A549 treated with AZD9567 at 1 μM for 4 hours (cell line): Measurements from ENCODE around the gene S100A1. TPM values are rescaled to one million over a fixed set of nuclear protein-coding genes. Genes with fewer than 3 reads are reported as not detected.

ENCODE experiments used
- total RNA-seq: library from RNA; stranded (reverse); fragments of 200-300 nt; extraction: Qiagen RNA extraction; gene quantifications from 5 replicates; pipeline ENCODE4 v1.2.3, GENCODE V29; 2022; ENCODE audit not compliant: insufficient read depth

S100A1 gene
- total RNA-seq: 0.39 to 0.88 TPM (median 0.53 TPM) in 4 of 5 replicates, not detected in the other

GRCh38 chr1:153627715-153628626 is at the start of gene S100A1:
S100A1 (plus strand) TSS chr1:153628434; CDS start chr1:153630522, 2,088 bp downstream.

GRCh38 chr1:153612755-153613331 is 15.4 kb upstream of the S100A1 start, which contains the start of gene S100A16:
S100A16 (minus strand) TSS chr1:153613137; CDS start chr1:153608151, 4,986 bp downstream.

DNA sequence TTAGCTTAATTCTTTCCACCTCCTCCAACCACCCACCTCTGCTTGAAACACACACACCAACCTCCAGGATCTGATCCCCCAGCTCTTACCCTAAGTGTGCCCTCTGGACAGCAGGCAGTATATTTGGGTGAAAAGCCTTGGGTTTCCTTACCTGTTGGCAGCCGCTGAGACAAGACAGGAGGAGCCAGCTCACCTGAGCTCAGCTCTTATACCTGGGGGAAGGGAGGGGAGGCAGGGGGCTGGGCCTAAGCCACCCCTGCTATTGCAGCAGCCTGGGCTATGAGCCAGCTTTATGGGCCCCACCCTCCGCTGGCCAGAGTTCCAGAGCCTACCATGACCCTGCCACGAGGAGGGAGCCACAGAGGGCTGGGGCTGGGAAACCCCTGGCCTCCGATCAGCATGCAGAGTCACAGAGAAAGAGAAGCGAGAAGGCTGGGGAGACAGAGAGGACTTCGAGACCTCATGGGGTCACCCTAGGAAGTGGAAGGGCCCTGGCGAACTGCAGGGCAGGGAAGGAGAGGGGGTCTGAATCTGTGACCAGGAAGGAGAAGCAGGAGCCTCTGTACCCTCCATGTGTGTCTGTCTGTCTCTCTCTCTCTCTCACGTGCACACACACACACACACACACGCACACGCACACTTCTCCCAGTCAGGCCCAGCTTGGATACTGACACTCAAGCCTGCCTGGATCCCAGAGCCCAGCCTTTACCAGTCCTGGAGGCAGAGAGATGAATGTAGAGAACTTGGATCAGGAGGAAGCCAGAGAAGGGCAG is 11.9 kb upstream of the S100A1 start, which contains the start of gene S100A14:
Gene S100A14 (minus strand): TSS at position 182 of the 773 bp plus-strand sequence. CDS start 467 bp downstream, outside the sequence.

GRCh38 chr1:153626904-153627714 is 1.1 kb upstream of the S100A1 start, which contains the start of gene S100A13:
S100A13 (minus strand) TSS chr1:153627505; CDS start chr1:153626472, 1,033 bp downstream.

DNA sequence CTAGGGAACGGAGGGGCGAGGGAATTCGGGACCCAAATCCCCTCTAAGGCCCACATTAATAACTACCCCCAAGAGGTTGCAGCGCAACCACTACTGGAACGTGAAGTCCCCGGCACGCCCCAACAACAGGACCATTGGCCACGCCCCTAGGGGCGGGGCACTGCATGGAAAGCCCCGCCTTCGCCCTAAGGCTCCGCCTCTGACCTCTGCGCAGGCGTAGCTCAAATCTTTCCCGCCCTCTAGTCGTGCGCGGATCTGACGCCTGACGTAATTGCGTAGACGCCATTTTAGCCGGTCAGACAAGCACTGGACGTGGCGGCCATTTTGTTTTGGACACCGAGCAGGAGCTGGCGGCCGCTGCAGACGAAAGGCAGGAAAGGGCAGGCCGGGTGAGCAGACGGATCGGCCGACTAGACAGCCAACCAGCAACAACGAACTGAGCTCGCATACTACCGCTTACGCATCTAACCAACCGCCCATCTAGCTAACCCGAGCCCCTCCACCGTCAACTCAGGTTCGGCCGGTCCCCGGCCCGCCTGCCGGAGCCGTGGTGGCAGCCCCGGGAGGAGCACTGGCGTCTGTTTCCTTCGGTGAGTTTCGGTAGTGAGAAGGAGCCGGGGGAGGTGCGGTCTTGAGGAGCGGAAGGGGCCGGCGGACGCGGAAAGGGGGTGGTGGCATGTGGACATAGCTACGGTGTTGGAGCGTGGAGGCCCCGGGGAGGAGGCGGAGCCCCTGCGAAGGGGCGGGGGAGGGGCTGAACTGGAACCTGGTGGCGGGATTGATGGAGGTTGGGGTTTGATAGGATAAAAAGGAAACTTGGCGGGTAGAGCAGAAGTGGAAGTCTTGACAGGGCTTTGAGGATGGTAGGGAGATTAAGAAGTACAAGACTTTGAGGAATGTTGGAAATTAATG is 5.8 kb downstream of the S100A1 start, which contains the start of gene CHTOP:
Gene CHTOP (plus strand): TSS at position 313 of the 912 bp plus-strand sequence. CDS start 2,523 bp downstream, outside the sequence.

GRCh38 chr1:153658400-153659174 is 30.4 kb downstream of the S100A1 start, which contains the start of gene SNAPIN:
SNAPIN (plus strand) TSS chr1:153658703; CDS start chr1:153658744, 41 bp downstream.

GRCh38 chr1:153670859-153671627 is 42.8 kb downstream of the S100A1 start, which contains the start of gene ILF2:
ILF2 (minus strand) TSS chr1:153670993; CDS start chr1:153670922, 71 bp downstream.

GRCh38 chr1:153678519-153679336 is 50.5 kb downstream of the S100A1 start, which contains the start of gene NPR1:
NPR1 (plus strand) TSS chr1:153678688; CDS start chr1:153679109, 421 bp downstream.

Other genes starting within 250 kb of the S100A1 start
- not detected in 5 replicates for gene S100A8, start 237.4 kb upstream of the S100A1 start, total RNA-seq
- not detected in 5 replicates for gene S100A7A, start 211.9 kb upstream of the S100A1 start, total RNA-seq
- gene S100A7, start 167.8 kb upstream of the S100A1 start, total RNA-seq: not detected in 5 replicates
- gene S100A6, start 92.4 kb upstream of the S100A1 start, total RNA-seq: 3,026 to 3,713 TPM (median 3,617 TPM) in 5 replicates
- 0.74 to 1.7 TPM (median 0.84 TPM) in 4 of 5 replicates, not detected in the other for gene S100A5, start 87.5 kb upstream of the S100A1 start, total RNA-seq
- gene S100A4, start 82.6 kb upstream of the S100A1 start, total RNA-seq: 1,162 to 1,829 TPM (median 1,676 TPM) in 5 replicates
- gene S100A3, start 79.2 kb upstream of the S100A1 start, total RNA-seq: 81.6 to 99.0 TPM (median 94.1 TPM) in 5 replicates
- 10.6 to 29.6 TPM (median 22.2 TPM) in 5 replicates for gene S100A2, start 62.6 kb upstream of the S100A1 start, total RNA-seq
- gene S100A16, start 15.3 kb upstream of the S100A1 start, total RNA-seq: 405 to 503 TPM (median 489 TPM) in 5 replicates
- gene S100A14, start 12.1 kb upstream of the S100A1 start, total RNA-seq: 0.18 to 0.52 TPM (median 0.31 TPM) in 4 of 5 replicates, not detected in the other
- 131 to 188 TPM (median 175 TPM) in 5 replicates for gene S100A13, start 929 bp upstream of the S100A1 start, total RNA-seq
- 77.8 to 88.2 TPM (median 79.7 TPM) in 5 replicates for gene CHTOP, start 5.6 kb downstream of the S100A1 start, total RNA-seq
- gene SNAPIN, start 30.3 kb downstream of the S100A1 start, total RNA-seq: 55.6 to 63.8 TPM (median 58.8 TPM) in 5 replicates
- 268 to 304 TPM (median 275 TPM) in 5 replicates for gene ILF2, start 42.6 kb downstream of the S100A1 start, total RNA-seq
- 1.2 to 1.4 TPM (median 1.3 TPM) in 4 of 5 replicates, not detected in the other for gene NPR1, start 50.3 kb downstream of the S100A1 start, total RNA-seq
- gene INTS3, start 99.6 kb downstream of the S100A1 start, total RNA-seq: 14.8 to 16.4 TPM (median 15.0 TPM) in 5 replicates
- gene SLC27A3, start 147.0 kb downstream of the S100A1 start, total RNA-seq: 0.90 to 1.1 TPM (median 0.93 TPM) in 4 of 5 replicates, not detected in the other